Fibroblast of pulmonary artery (primary cell): Measurements from ENCODE around the gene TPST2.

Source experiments
- DNase-seq: peaks from one replicate; pipeline ENCODE4 v3.0.0-alpha.2; 2010; ENCODE audit warnings: low read depth
- H3K4me3 ChIP-seq: replicated peaks from 2 replicates; pipeline ENCODE4 v1.5.1; 2011; ENCODE audit warnings: low read depth, mild to moderate bottlenecking, control low read depth, low read length, moderate library complexity
- TF ChIP-seq, protein P1 (sequence below): IDR thresholded peaks from 2 replicates; pipeline ENCODE4 v1.5.1; 2011; ENCODE audit warnings: mild to moderate bottlenecking, control low read depth, low read length, inconsistent platforms; ENCODE audit errors: missing control alignments

The TPST2 gene

DNA sequence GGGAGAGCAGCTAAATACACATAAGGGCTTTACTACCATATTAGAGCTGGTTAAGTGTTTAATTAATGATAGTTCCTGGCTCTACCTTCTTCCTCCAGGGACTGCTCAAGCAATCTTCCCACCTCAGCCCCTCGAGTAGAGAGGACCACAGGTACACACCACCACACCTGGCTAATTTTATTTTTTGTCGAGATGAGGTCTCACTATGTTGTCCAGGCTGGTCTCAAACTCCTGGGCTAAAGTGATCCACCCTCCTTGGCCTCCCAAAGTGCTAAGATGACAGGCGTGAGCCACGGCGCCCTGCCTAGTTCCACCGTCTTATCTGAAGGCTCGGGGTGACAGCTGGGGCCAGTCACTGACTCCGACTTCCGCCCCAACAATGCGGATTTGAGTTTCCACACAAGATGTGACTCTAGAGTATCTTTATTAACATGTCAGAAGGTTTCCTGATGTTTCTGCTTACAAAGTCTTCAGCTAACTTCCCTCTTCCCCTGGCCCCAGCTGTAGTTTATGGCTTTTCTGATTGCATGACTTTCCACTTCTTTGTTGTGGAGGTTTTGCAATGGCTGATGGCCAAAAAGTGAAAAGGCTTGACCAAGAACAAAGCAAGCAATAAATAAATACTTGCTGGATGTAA, 16.8 kb downstream of the TPST2 start:
- TF ChIP-seq, protein P1, sequence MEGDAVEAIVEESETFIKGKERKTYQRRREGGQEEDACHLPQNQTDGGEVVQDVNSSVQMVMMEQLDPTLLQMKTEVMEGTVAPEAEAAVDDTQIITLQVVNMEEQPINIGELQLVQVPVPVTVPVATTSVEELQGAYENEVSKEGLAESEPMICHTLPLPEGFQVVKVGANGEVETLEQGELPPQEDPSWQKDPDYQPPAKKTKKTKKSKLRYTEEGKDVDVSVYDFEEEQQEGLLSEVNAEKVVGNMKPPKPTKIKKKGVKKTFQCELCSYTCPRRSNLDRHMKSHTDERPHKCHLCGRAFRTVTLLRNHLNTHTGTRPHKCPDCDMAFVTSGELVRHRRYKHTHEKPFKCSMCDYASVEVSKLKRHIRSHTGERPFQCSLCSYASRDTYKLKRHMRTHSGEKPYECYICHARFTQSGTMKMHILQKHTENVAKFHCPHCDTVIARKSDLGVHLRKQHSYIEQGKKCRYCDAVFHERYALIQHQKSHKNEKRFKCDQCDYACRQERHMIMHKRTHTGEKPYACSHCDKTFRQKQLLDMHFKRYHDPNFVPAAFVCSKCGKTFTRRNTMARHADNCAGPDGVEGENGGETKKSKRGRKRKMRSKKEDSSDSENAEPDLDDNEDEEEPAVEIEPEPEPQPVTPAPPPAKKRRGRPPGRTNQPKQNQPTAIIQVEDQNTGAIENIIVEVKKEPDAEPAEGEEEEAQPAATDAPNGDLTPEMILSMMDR: no peak
- H3K4me3 ChIP-seq: no peak overlapping the region
- DNase-seq: peak; percentile 72

DNA sequence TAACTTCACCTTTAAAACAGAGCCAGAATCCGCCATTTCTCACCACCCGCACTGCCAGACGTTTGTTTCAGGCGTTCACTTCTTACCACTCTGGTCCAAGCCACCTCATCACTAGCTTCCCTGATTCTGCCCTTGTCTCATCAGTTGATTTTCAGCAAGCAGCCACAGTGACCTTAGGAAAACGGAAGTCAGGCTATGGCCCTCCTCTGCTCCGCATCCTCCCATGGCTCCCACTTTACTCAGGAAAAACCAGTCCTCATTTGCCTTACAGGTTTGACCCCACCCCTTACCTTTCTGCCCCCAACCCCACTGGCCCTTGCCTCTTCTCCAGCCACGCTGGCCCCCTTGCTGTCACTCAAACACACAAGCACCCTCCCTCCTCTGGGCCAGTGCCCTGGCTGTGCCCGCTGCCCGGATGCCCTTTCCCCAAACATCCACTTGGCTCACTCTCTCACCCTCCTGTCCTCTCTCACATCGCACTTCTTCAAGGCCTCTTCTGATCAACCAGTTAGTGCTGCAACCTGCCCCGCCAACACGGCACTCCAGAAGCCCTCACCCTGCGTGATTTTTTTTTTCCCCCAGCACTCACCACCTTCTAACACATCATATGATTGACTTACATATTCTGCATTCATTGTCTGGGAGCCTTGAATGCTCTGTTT, 18.9 kb downstream of the TPST2 start:
- TF ChIP-seq, protein P1: no peak
- no peak for DNase-seq
- no peak overlapping the region for H3K4me3 ChIP-seq

DNA sequence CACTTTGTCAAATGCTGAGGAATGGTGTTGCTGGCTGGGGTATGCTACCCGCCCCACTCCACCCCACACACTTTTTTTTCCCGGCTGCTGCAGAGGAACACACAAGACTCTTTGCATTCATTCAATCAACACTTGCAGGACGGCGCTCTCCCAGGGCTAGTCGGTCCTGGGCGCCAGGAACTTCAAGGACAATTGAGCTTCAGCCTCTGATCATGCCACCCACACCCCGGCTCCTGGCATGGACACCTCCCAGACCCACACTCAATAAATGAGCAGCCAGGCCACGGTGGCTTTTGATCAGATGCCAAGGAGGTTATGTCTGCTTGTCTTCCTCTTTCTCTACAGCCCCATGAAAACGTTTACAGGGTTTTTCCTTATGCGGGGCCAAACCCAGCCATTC, 19.8 kb downstream of the TPST2 start:
- TF ChIP-seq, protein P1: no peak
- H3K4me3 ChIP-seq: no peak overlapping the region
- DNase-seq: no peak

DNA sequence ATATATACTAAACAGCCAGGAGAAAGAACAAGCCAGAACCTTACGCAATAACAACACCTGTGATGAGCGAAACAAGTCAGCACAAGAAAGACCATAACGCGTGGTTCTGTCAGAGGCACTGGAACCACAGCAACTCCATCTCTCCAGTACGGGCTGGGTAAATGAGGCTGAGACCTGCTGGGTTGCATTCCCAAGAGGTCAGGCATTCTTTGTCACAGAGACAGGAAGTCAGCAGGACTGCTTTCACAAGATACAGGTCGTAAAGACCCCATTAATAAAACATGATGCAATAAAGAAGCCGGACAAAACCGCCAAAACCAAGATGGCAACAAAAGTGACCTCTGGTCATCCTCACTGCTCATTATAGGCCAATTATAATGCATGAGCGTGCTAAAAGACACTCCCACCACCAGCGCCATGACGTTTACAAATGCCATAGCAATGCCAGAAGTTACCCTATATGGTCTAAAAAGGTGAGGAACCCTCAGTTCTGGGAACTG, 21.7 kb downstream of the TPST2 start:
- H3K4me3 ChIP-seq: no peak overlapping the region
- no peak for DNase-seq
- TF ChIP-seq, protein P1: no peak

DNA sequence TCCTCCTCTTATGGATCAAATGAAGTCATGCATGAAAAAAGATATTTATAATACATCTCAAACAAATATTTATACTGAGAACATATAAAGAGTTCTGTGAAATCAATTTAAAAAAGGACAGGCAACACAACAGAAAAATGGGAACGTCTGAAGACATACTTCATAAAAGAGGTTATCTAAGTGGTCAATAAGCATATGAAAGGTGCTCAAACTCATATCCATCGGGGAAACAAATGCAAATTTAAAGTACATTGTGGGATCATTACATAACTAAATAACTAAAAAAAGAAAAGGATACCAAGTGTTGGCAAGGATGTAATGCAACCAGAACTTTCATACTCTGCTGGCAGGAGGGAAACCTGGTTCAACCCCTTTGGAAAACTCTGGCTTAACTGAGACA, 22.3 kb downstream of the TPST2 start:
- no peak for DNase-seq
- no peak overlapping the region for H3K4me3 ChIP-seq
- TF ChIP-seq, protein P1: no peak

DNA sequence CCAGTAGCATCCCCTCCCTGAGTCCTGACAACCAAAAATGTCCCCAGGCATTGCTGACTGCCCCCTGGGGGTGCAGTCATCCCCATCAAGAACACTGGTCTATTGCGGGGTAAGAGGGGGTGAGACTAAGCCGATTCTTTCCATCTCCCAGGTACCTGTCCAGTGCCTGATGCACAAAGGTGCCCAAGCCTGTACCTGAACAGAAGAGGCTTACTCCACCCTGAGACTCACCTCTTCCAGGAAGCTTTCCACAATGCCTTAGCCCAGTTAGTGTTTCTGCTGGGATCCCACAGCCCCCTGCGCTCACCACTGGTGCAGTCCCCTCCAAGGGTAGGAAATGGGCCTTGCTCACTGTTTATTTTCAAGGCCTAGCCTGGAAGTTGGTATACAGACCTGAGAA, 22.9 kb downstream of the TPST2 start:
- no peak for DNase-seq
- TF ChIP-seq, protein P1: no peak
- H3K4me3 ChIP-seq: no peak overlapping the region
